GM11168 (cell line): ENCODE results near the gene LIX1L.
"Not testable (repeated sequence)": the region's sequence is repeated elsewhere in the genome, so short reads cannot be mapped to it uniquely, and the experiment has no call there.

Experiments
- in situ Hi-C: fragments of 300-500 bp; cut with MboI; formaldehyde crosslinking; loops from one replicate; pipeline ENCODE4 v1.12.0; 2022; ENCODE audit warnings: low sequenced_read_pairs; ENCODE audit not compliant: unreplicated experiment

The LIX1L gene

DNA sequence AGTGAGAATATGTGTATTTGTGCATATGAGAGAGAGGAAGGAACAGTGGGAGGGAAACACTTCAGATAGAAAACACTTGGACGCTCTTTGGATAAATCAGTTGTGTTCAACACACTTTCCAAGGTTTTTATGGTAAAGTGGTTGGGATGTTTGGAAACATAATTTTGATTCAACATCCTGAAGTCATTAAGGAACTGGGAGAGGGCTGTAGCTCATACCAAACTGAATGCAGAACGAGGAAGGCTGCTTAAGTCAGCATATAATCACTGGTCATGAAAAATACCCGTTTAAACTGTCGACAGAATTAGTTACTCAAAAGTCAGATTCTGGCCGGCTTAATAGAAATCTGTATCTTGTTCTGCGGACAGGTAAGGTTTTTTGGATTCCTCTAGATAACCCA lies 14.9 kb downstream of the LIX1L start:
- in situ Hi-C loops, result no loop called here

DNA sequence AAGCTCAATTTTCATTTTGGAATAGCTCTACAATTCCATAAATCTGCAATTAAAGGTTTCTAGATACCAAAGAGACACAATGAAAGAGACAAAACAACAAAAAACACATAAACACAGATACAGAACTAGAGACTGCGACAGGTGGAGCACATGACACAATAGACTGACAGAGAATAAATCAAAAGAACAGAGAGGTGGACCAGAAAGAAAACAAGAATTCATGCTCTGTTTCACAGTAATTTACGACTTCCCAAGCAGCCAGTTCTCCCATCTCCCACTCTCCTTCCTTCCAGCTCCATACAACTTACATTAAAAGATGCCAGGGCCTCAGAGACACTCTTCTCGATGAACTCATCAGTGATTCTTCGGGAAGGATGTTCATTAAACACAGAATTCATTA lies 15.4 kb downstream of the LIX1L start:
- in situ Hi-C loops, result no loop called here

DNA sequence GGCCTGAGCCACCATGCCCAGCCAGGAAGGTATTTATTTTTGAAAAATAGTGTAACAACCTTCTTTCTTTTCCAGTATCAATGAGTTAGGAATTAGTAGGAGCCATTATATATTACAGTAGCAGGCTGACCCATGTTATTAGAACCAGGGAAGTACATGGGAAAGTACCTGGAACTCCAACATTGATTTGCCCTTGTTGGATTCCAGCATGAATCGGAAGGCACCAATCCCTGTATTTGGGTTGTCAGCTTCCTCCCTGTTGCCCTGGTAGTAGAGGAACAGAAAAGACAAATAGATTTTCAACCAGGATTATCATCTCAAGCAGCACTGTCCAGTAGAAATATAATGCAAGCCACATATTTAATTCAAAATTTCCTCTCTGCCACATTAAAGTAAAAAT lies 20.4 kb downstream of the LIX1L start:
- in situ Hi-C loops, result no loop called here

DNA sequence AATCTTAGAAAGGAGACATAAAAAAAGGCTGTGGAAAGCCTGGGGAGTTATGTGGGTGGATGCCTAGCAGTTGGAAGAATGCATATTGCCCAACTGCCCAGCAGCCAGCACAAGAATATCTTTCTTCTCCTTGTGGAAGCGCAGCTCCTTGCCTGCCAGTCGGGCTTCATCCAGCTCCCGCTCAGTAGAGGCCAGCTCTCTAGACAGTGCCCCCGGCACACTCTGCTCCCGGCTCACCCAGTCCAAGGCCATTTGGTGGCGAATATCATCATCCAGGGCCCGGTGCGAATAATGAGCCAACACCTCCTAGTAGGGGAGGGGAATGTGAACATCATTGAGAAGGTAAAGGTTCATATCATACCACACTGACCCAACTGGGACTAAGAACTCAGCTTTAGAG lies 21.6 kb downstream of the LIX1L start:
- in situ Hi-C loops, result no loop called here

- in situ Hi-C loops, result no loop called here
Measured at GRCh38 chr1:145935708-145936107, 22.1 kb downstream of the LIX1L start.

DNA sequence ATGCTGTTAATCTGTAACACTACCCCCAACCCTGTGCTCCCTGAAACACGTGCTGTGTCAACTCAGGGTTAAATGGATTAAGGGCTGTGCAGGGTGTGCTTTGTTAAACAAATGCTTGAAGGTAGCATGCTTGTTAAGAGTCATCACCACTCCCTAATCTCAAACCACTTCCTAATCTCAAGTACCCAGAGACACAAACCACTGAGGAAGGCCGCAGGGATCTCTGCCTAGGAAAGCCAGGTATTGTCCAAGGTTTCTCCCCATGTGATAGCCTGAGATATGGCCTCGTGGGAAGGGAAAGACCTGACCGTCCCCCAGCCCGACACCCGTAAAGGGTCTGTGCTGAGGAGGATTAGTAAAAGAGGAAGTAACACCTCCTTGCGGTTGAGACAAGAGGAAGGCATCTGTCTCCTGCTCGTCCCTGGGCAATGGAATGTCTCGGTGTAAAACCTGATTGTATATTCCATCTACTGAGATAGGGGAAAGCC lies 25.3 kb downstream of the LIX1L start:
- in situ Hi-C loops, result not testable (repeated sequence)

- in situ Hi-C loops, result loop anchor here (5.0 kb wide), 1 partner anchor 74 kb away; no protein-coding TSS in a partner anchor
Measured at GRCh38 chr1:145927916-145928643, 29.7 kb downstream of the LIX1L start.

DNA sequence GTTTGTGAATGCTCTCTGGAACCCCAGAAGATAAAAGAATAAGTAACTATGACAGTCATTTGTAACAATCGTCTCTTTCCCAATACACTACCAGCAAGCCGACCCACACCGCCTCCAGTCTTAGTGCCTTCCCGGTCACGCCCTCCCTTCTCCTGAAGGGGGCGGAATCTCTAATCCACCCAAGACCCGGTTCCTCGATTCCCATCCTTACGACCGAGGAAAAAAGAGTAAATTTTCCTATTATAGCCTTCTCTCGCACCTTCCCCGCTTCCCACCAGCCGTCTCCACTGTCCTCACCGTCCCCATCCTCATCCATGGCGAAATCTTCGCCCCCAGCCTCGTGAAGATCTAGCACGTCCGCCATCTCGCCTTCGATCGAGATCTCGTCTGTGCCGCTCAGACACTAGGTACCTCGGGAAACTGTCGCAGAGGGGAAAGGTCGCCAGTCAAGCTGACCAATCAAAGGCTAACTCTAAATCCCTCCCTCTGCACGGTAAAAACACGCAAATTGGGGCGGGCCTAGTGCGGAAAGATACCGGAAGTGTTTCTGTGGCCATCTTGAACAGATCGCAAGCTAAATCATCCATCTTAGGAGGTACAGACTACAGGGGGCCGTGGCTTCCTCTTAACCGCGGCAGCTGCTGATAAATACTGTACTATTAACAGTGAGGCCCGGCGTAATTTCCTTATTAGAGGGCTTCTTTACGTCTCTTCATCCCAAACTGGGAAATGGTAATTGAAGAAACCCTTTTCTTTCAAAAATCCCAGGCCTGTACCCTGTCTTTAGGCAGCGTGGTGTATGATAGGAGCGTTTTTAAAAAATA lies 30.5 kb downstream of the LIX1L start, which contains the start of gene RBM8A:
Gene RBM8A (minus strand): TSS at position 422 of the 824 bp plus-strand sequence. CDS start 58 bp downstream, at position 364.
- in situ Hi-C loops, result loop anchor here (5.0 kb wide), 1 partner anchor 75 kb away; no protein-coding TSS in a partner anchor

DNA sequence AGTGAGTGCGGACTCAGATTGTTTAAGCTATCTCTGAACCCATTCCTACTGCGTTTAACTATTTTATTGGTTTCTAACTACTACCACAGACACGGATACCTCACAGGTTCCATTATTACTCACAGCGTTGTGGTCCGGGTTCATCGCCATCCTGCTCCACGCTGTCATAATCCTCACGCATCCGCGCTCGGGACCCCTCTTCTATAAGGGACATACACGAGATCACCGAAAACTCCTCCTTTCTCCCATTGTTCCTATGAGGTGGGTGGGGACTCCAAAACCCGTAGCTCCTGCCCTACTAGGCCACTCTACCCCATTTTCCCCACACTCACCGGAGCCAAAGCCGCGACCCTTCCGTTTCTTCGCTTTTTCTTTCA lies 31.1 kb downstream of the LIX1L start:
- in situ Hi-C loops, result loop anchor here (5.0 kb wide), 1 partner anchor 76 kb away; no protein-coding TSS in a partner anchor

- in situ Hi-C loops, result no loop called here
Measured at GRCh38 chr1:145922266-145922665, 35.6 kb downstream of the LIX1L start.

- in situ Hi-C loops, result not testable (repeated sequence)
Measured at GRCh38 chr1:145920297-145920696, 37.5 kb downstream of the LIX1L start.

DNA sequence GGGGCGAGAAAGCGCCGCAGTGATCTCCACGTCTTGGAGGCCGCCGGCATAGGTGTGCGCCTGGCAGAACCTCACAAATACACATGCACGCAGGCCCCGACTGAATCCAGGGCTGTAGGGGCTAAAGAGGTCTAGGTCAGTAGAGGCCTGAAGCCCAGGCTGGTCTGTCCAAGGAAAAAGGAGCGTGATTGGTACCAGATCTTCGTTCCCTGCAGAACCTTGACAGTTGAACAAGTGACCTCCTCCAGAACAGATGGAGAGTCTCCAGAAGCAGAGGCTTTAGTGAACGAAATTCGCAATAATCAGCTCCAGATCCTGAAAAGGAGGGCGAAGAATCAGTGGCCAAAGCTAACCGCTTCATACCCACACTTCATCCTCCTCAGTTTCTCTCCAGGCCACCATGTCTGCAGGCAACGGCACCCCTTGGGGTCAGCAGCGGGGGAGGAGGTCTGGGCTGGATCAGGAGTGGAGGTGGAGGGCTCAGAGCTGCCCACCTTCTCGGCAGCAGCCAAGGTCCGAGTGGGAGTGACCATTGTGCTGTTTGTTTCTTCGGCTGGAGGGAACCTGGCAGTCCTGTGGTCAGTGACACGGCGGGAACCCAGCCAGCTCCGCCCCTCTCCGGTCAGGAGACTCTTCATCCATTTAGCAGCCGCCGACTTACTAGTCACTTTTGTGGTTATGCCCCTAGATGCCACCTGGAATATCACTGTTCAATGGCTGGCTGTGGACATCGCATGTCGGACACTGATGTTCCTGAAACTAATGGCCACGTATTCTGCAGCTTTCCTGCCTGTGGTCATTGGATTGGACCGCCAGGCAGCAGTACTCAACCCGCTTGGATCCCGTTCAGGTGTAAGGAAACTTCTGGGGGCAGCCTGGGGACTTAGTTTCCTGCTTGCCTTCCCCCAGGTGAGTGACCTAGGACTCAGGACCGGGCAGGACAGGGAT lies 38.6 kb downstream of the LIX1L start:
- in situ Hi-C loops, result no loop called here

DNA sequence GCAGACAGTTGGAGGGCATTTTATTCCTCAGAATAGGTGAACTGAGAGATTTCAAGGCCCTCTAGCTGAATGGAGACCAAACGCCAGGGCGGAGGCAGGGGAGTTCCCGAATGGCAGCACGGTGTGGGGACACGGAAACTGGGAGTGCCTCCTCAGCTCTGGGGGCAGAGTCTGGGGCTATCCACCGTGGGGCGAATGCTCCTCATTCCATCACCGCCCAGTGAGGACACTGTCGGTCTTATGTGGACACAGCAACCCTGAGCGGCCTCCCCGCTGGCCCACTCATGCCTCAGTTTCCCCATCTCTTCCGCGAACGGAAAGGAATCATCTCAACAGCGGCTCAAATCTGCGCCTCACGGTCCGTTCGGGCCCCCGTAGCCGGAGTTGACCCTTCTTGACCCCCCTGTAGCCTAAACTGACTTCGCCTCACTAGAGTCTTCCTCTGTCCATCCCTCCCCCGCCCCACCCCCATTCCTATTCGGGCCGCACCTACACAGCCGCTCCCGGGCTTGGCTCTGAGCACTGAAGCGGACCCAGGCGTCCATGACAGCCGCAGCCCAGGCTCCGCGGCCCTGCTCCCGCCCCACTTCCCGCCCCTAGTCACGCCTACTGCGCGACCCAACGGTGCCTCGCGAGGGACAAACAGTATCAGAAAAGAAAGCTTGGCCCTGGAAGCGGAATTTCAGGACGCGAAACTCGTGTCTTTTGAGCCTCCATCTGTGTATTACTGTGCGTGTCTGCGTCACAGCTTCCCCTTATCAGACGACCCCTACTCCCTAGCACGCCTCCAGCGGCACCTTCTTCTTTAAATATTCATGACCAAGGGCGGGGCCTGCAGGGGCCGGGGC lies 39.4 kb downstream of the LIX1L start, which contains the start of gene PEX11B:
Gene PEX11B (minus strand): TSS at position 574 of the 848 bp plus-strand sequence. CDS start 29 bp downstream, at position 545.
- in situ Hi-C loops, result no loop called here

DNA sequence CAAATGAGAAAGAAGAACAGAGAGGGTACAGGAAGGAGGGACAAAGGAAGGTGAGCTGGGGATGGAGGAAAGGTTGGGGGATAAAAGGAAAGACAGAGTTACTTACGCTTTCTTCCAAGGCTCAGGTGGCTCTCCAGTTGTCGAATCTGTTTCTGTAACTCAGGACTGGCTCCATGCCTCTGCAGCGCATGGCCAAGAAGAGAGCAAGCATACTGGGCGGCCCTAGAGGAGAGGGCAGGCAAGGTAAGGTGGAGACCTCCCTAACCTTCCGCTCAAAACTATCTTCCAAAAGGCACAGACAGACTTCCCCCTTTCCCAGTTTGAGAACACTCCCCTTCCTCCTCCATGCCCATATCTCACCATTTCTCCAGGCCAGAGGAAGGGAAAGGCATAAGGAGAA lies 40.2 kb downstream of the LIX1L start:
- in situ Hi-C loops, result no loop called here

DNA sequence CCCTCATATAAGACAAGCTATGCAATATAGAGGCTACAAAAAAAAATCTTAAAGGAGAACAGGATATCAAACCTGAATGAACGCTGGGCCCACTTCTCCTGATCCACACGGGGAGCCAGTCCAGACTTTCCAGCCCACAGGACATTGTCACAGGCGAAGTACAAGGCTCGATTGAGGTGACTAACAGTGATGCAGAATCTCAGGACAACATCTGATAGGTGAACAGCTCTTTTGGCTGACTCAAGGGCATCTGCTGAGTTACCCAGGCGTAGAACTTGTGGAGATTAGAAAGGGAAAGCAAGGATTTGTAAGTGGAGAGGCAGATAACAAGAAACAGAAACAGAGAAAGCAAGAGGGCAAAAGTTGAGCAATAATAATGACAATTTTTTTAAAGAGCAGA lies 41.1 kb downstream of the LIX1L start:
- in situ Hi-C loops, result no loop called here

- in situ Hi-C loops, result no loop called here
Measured at GRCh38 chr1:145912128-145912641, 45.6 kb downstream of the LIX1L start.

- in situ Hi-C loops, result no loop called here
Measured at GRCh38 chr1:145908653-145909052, 49.2 kb downstream of the LIX1L start.

- in situ Hi-C loops, result no loop called here
Measured at GRCh38 chr1:145906954-145907753, 50.7 kb downstream of the LIX1L start.
